OCI-LY1 (cell line): ENCODE results near the gene LIM2.

Experiments
- H2AFZ ChIP-seq: fragments of 200-600 bp; sonication (generic), shearing (Covaris generic); 2 replicates; pipeline ENCODE4 v1.6.0; 2014; ENCODE audit warnings: antibody characterized with exemption, mild to moderate bottlenecking, low read length
- H3F3A ChIP-seq: fragments of 200-600 bp; sonication (generic), shearing (Covaris generic); 2 replicates; pipeline ENCODE4 v1.6.0; 2014; ENCODE audit warnings: mild to moderate bottlenecking, antibody characterized with exemption, low read length, moderate library complexity; ENCODE audit not compliant: insufficient read depth
- H3K27ac ChIP-seq: fragments of 200-600 bp; sonication (generic); 2 replicates; pipeline ENCODE4 v1.5.1; 2014; ENCODE audit warnings: low read length, mixed run types, mild to moderate bottlenecking, low read depth; ENCODE audit not compliant: poor library complexity, severe bottlenecking
- H3K27me3 ChIP-seq: fragments of 200-600 bp; sonication (generic); 2 replicates; pipeline ENCODE4 v1.6.0; 2014; ENCODE audit warnings: antibody characterized with exemption, mild to moderate bottlenecking, low read length, moderate library complexity; ENCODE audit not compliant: insufficient read depth
- H3K36me3 ChIP-seq: fragments of 200-600 bp; sonication (generic); 2 replicates; pipeline ENCODE4 v1.6.1; 2014; ENCODE audit warnings: mild to moderate bottlenecking, antibody characterized with exemption, low read length, moderate library complexity, mixed read lengths; ENCODE audit not compliant: insufficient read depth
- H3K4me1 ChIP-seq: fragments of 200-600 bp; sonication (generic); 2 replicates; pipeline ENCODE4 v1.5.1; 2014; ENCODE audit warnings: mild to moderate bottlenecking, low read length, moderate library complexity; ENCODE audit not compliant: insufficient read depth, severe bottlenecking
- H3K4me2 ChIP-seq: fragments of 200-600 bp; sonication (generic), shearing (Covaris generic); 2 replicates; pipeline ENCODE4 v1.6.1; 2014; ENCODE audit warnings: low read length
- H3K4me3 ChIP-seq: fragments of 200-600 bp; sonication (generic); 2 replicates; pipeline ENCODE4 v1.5.1; 2014; ENCODE audit warnings: low read length, low read depth, mild to moderate bottlenecking, mixed read lengths; ENCODE audit not compliant: poor library complexity, severe bottlenecking
- H3K79me2 ChIP-seq: fragments of 200-600 bp; shearing (Covaris generic); 2 replicates; pipeline ENCODE4 v1.6.1; 2016; ENCODE audit warnings: mixed run types, low read length, mixed read lengths; ENCODE audit not compliant: insufficient read depth
- H3K9ac ChIP-seq: fragments of 200-600 bp; sonication (generic), shearing (Covaris generic); 2 replicates; pipeline ENCODE4 v1.6.1; 2014; ENCODE audit warnings: mild to moderate bottlenecking, low read length, mixed read lengths
- H3K9me2 ChIP-seq: fragments of 200-600 bp; sonication (generic), shearing (Covaris generic); 2 replicates; pipeline ENCODE4 v1.6.1; 2014; ENCODE audit warnings: low read depth, mild to moderate bottlenecking, low read length, mixed read lengths
- H3K9me3 ChIP-seq: fragments of 200-600 bp; shearing (Covaris generic); 2 replicates; pipeline ENCODE4 v1.6.1; 2014; ENCODE audit warnings: low read length, mixed read lengths
- H4K20me1 ChIP-seq: fragments of 200-600 bp; sonication (generic), shearing (Covaris generic); 2 replicates; pipeline ENCODE4 v1.6.0; 2016; ENCODE audit warnings: mild to moderate bottlenecking, low read length; ENCODE audit not compliant: insufficient read depth
- EZH2 ChIP-seq: fragments of 200-600 bp; sonication (generic), shearing (Covaris generic); IDR thresholded peaks from 2 replicates; pipeline ENCODE4 v1.8.0; 2017; ENCODE audit warnings: borderline replicate concordance, mixed run types, mild to moderate bottlenecking, antibody characterized with exemption, low read length, moderate library complexity, mixed read lengths
- TF ChIP-seq, protein P1 (sequence below): fragments of 200-600 bp; sonication (generic), shearing (Covaris generic); IDR thresholded peaks from 2 replicates; pipeline ENCODE4 v1.5.1; 2017; ENCODE audit warnings: mild to moderate bottlenecking, antibody characterized with exemption, low read length, moderate library complexity, mixed read lengths

The LIM2 gene

DNA sequence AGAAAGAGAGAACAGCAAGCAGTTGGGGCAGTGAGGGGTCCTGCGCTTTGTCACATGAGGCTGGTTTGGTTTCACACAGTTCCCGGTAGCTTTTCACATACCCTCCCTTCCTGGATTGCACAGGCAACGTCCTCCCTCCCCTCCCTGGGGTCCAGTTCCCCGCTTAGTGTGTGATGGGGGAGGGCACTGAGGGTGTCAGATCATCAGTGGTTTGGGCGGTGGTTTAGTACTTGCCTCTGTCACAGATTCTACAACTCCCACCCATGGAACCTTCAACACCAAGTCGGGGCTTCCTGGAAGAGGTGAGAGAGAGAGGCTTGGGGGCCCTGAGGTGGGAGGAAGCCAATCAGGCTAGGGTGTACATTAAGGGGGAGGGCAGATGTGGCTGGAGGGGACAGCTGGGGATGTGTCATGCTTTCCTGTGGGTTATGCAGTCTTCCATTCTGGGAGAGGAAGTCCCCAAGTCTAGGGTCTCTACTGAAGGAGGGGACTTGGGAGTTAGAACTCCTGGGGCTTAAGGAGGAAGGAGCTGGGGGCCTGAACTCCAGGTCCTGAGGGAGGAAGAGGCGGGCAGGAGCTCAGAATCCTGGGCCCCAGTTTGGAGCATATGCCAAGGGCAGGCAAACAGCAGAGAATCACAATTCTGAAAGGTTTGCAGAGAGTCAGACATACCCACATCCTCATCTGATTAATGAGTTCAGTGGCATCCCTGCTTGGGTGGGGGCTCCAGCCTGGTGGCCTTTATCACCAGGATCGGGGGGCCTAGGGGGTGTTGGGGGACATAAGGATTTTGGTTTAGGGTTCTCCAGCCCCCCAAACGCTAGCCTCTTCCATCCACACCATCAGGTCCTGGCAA is 14.9 kb downstream of the LIM2 start, which contains the start of gene NKG7:
TSS of gene NKG7 (minus strand) at position 6 of the 856 bp plus-strand sequence. CDS start 119 bp downstream, outside the sequence.
- no peaks in the 10 kb centered on the region; the same call in 1 of the 2 replicates for H3K36me3 ChIP-seq
- peaks cover 9% of the 10 kb centered on the region; the same call in 1 of the 2 replicates for H3K27me3 ChIP-seq
- no peaks in the 10 kb centered on the region for H3F3A ChIP-seq
- H3K9ac ChIP-seq, result no peak within 1 kb of the TSS
- no peak within 1 kb of the TSS for H3K4me3 ChIP-seq
- no peak within 1 kb of the TSS for H3K27ac ChIP-seq
- peaks cover 8% of the 10 kb centered on the region for H3K4me1 ChIP-seq
- H3K9me2 ChIP-seq, result no peaks in the 10 kb centered on the region
- TF ChIP-seq, protein P1, sequence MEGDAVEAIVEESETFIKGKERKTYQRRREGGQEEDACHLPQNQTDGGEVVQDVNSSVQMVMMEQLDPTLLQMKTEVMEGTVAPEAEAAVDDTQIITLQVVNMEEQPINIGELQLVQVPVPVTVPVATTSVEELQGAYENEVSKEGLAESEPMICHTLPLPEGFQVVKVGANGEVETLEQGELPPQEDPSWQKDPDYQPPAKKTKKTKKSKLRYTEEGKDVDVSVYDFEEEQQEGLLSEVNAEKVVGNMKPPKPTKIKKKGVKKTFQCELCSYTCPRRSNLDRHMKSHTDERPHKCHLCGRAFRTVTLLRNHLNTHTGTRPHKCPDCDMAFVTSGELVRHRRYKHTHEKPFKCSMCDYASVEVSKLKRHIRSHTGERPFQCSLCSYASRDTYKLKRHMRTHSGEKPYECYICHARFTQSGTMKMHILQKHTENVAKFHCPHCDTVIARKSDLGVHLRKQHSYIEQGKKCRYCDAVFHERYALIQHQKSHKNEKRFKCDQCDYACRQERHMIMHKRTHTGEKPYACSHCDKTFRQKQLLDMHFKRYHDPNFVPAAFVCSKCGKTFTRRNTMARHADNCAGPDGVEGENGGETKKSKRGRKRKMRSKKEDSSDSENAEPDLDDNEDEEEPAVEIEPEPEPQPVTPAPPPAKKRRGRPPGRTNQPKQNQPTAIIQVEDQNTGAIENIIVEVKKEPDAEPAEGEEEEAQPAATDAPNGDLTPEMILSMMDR, result no peak
- TF ChIP-seq EZH2, result no peak
- no peak within 1 kb of the TSS for H3K4me2 ChIP-seq
- H3K9me3 ChIP-seq, result no peaks in the 10 kb centered on the region
- H2AFZ ChIP-seq, result no peak within 1 kb of the TSS
- no peaks in the 10 kb centered on the region for H3K79me2 ChIP-seq
- no peaks in the 10 kb centered on the region for H4K20me1 ChIP-seq

DNA sequence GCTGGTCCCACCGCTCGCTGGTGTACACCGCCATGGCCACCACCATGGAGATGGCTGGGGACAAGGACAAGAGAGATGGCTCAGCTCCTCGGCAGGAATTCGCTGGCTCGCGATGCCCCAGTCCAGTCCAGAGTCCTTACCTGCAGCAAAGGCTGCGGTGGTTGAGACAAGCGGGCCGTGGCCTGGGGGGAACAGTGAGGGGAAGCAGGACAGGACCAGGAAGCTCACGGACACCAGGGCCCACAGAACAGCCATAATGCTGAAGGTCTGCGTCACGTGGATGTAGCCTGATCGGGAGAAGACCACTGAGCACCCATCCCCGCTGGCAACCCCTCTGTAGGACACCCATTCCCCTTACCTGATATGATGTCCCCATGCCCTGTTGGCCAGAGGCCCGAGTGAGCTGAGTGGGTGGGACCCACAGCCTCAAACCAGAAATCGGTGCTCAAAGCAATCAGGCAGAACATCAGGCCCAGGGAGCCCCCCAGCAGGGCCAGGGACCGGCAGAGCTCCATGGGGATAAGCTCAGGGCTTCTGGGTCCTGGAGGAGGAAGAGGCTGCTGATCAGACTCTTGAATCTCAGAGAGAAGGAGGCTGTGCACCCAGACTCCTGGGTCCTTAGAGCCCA is 15.6 kb downstream of the LIM2 start:
- H4K20me1 ChIP-seq, result no peaks in the 10 kb centered on the region
- no peak overlapping the region for H2AFZ ChIP-seq
- TF ChIP-seq, protein P1, result no peak
- no peak for TF ChIP-seq EZH2
- no peak overlapping the region for H3K4me2 ChIP-seq
- H3K9me2 ChIP-seq, result no peaks in the 10 kb centered on the region
- H3K36me3 ChIP-seq, result no peaks in the 10 kb centered on the region; the same call in 1 of the 2 replicates
- H3K27ac ChIP-seq, result no peak overlapping the region
- H3K79me2 ChIP-seq, result no peaks in the 10 kb centered on the region
- H3K27me3 ChIP-seq, result peaks cover 9% of the 10 kb centered on the region; the same call in 1 of the 2 replicates
- no peak overlapping the region for H3K9ac ChIP-seq
- H3F3A ChIP-seq, result no peaks in the 10 kb centered on the region
- H3K9me3 ChIP-seq, result no peaks in the 10 kb centered on the region
- H3K4me3 ChIP-seq, result no peak overlapping the region
- H3K4me1 ChIP-seq, result peaks cover 8% of the 10 kb centered on the region

DNA sequence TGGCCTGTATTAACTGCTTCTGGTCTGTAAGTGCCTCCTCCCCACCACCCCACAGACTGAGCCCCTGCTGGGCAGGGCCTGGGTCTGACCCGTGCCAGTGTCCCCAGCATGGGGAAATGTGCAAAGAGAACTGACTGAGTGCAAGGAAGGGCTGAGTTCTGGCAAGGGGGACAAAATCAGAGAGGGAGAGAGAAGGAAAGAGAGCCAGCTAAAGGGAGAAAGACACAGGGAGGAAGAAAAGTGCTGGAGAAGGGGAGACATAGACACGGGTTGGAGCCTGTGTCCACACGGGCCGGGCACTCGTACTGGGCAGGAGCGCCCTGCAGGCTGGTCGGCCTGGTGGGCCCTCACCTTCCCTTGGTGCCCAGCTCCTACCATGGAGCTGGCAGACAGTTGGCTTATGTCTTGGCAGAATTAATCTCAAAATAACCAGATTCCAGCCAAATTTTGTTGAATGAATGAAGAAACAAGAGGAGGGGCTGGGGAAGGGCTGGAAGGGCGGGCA is 16.5 kb downstream of the LIM2 start:
- no peaks in the 10 kb centered on the region for H3K9me2 ChIP-seq
- no peak for TF ChIP-seq EZH2
- TF ChIP-seq, protein P1, result no peak
- peaks cover 9% of the 10 kb centered on the region; the same call in 1 of the 2 replicates for H3K27me3 ChIP-seq
- no peaks in the 10 kb centered on the region; the same call in 1 of the 2 replicates for H3K36me3 ChIP-seq
- H3K9ac ChIP-seq, result no peak overlapping the region
- no peak overlapping the region for H2AFZ ChIP-seq
- H3F3A ChIP-seq, result no peaks in the 10 kb centered on the region
- no peaks in the 10 kb centered on the region for H4K20me1 ChIP-seq
- peaks cover 8% of the 10 kb centered on the region for H3K4me1 ChIP-seq
- H3K4me3 ChIP-seq, result no peak overlapping the region
- no peaks in the 10 kb centered on the region for H3K9me3 ChIP-seq
- H3K27ac ChIP-seq, result no peak overlapping the region
- no peaks in the 10 kb centered on the region for H3K79me2 ChIP-seq
- H3K4me2 ChIP-seq, result no peak overlapping the region
